Hepatocyte (in vitro differentiated cells): ENCODE results near the gene TRIM44.

ENCODE experiments used
- EZH2 ChIP-seq: fragments of 200-600 bp; sonication (generic); IDR thresholded peaks from 2 replicates; pipeline ENCODE4 v1.6.1; 2016; ENCODE audit warnings: antibody characterized with exemption, mild to moderate bottlenecking, borderline replicate concordance
- EZH2phosphoT487 ChIP-seq: fragments of 200-600 bp; sonication (generic); IDR thresholded peaks from one replicate; pipeline ENCODE4 v1.6.1; 2018; ENCODE audit warnings: antibody characterized with exemption, mild to moderate bottlenecking, low read depth, moderate library complexity; ENCODE audit not compliant: unreplicated experiment, severe bottlenecking

DNA sequence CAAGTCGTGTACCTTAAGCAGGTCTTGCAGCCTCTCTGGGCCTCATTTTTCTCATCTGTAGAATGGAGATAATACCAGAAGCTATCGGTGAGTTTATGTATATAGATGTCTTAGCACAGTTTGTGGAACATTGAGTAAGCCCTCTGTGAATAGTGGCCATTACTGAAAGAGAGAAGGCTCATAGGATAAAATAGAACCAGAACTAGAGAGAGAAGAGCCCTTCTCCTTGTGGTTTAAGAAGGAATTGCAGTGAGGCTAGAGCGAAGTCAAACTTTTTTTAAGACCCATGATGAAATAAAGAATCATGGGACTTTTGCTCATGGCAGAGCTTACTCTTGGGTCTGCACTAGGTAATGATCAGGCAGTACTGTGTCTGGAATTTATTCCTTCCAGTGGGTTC, 137.1 kb downstream of the TRIM44 start:
- no peak for TF ChIP-seq EZH2phosphoT487
- no peak for TF ChIP-seq EZH2
